OCI-LY7 (cell line): Measurements from ENCODE around the gene MAST2.

ENCODE experiments used
- CTCF ChIP-seq: fragments of 200-600 bp; sonication (generic); conservative IDR thresholded peaks from 2 replicates; pipeline ENCODE4 v1.5.1; 2014; ENCODE audit warnings: mild to moderate bottlenecking, antibody characterized with exemption, low read length, moderate library complexity, mixed read lengths
- EZH2phosphoT487 ChIP-seq: fragments of 200-600 bp; sonication (generic); IDR thresholded peaks from 2 replicates; pipeline ENCODE4 v1.6.1; 2018; ENCODE audit warnings: low read depth, borderline replicate concordance, mild to moderate bottlenecking, mixed run types, antibody characterized with exemption, low read length, moderate library complexity, mixed read lengths

- TF ChIP-seq CTCF, result no peak
- TF ChIP-seq EZH2phosphoT487, result no peak
These were observed 7.0 kb upstream of the MAST2 start for GRCh38 chr1:45796381-45796780.
